ENCODE data around the gene HOXA7.

- TF ChIP-seq, protein P1, sequence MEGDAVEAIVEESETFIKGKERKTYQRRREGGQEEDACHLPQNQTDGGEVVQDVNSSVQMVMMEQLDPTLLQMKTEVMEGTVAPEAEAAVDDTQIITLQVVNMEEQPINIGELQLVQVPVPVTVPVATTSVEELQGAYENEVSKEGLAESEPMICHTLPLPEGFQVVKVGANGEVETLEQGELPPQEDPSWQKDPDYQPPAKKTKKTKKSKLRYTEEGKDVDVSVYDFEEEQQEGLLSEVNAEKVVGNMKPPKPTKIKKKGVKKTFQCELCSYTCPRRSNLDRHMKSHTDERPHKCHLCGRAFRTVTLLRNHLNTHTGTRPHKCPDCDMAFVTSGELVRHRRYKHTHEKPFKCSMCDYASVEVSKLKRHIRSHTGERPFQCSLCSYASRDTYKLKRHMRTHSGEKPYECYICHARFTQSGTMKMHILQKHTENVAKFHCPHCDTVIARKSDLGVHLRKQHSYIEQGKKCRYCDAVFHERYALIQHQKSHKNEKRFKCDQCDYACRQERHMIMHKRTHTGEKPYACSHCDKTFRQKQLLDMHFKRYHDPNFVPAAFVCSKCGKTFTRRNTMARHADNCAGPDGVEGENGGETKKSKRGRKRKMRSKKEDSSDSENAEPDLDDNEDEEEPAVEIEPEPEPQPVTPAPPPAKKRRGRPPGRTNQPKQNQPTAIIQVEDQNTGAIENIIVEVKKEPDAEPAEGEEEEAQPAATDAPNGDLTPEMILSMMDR (IDR thresholded peaks at IDR 0.05) = no peak
- TF ChIP-seq POLR2A (IDR thresholded peaks at IDR 0.05) = no peak
These were observed 25.4 kb upstream of the HOXA7 start for GRCh38 chr7:27181795-27182275.

Measured in heart left ventricle (tissue), 13 donors.